ENCODE results near the gene AAMP. TPM values are rescaled to one million over a fixed set of nuclear protein-coding genes. Genes with fewer than 3 reads are reported as not detected.

AAMP gene
- total and polyA plus RNA-seq, 4 donors: 63.6 to 116 (median 74.6) TPM

- 88% methylated on average over 7 of the region's 7 CpGs for WGBS
- no peak for DNase-seq (ENCODE audit: low spot score)
- no peak overlapping the region for H3K4me3 ChIP-seq (ENCODE audit: low read depth in 1 of 3, low read length in 3 of 3)
- TF ChIP-seq CTCF (IDR thresholded peaks at IDR 0.05; ENCODE audit: low read depth, low read length, missing input control): no peak
- TF ChIP-seq RXRA (IDR thresholded peaks at IDR 0.05): no peak
- no peak for TF ChIP-seq NR2F2 (IDR thresholded peaks at IDR 0.05)
- no peak for TF ChIP-seq MAX (IDR thresholded peaks at IDR 0.05)
- no peak for TF ChIP-seq ZBTB33 (IDR thresholded peaks at IDR 0.05)
- no peak for TF ChIP-seq RAD21 (IDR thresholded peaks at IDR 0.05)
- no peak for TF ChIP-seq TAF1 (conservative IDR thresholded peaks at IDR 0.05)
- TF ChIP-seq GABPA (IDR thresholded peaks at IDR 0.05 in 1 of 2, conservative IDR thresholded peaks at IDR 0.05 in 1 of 2): no peak
- no peak for TF ChIP-seq JUND (IDR thresholded peaks at IDR 0.05)
- TF ChIP-seq HNF4A (conservative IDR thresholded peaks at IDR 0.05): no peak
- TF ChIP-seq EGR1 (IDR thresholded peaks at IDR 0.05; ENCODE audit: low read depth in 2 of 2): no peak
- no peak for TF ChIP-seq FOXA1 (IDR thresholded peaks at IDR 0.05)
- no peak for TF ChIP-seq YY1 (IDR thresholded peaks at IDR 0.05)
- no peak for TF ChIP-seq REST (IDR thresholded peaks at IDR 0.05)
- no peak for TF ChIP-seq SP1 (IDR thresholded peaks at IDR 0.05)
- H3K27ac ChIP-seq (ENCODE audit: low read depth in 1 of 2, low read length in 2 of 2): no peak overlapping the region
- no peaks in the 10 kb centered on the region for H3K9me3 ChIP-seq (ENCODE audit: control insufficient read depth in 4 of 4, low read length in 3 of 4)
- H3K36me3 ChIP-seq (ENCODE audit: control insufficient read depth in 4 of 4, insufficient read depth in 3 of 4, low read depth in 1 of 4, low read length in 3 of 4): peaks cover 13 to 76% (median 61%) of the 10 kb centered on the region in 4 donors
- no peaks in the 10 kb centered on the region for H3K4me1 ChIP-seq (ENCODE audit: control insufficient read depth in 4 of 4, insufficient read depth in 4 of 4, low read length in 3 of 4)
- H3K27me3 ChIP-seq (ENCODE audit: control insufficient read depth in 4 of 4, insufficient read depth in 4 of 4, low read length in 3 of 4): no peaks in the 10 kb centered on the region
- H3K9ac ChIP-seq (ENCODE audit: low read depth in 1 of 2, low read length in 2 of 2): no peak overlapping the region
Observed at GRCh38 chr2:218252509-218253231, 17.3 kb downstream of the AAMP start.

GRCh38 chr2:218249691-218250090, 20.2 kb downstream of the AAMP start:
- 94% methylated on average over 13 of the region's 13 CpGs for WGBS
- TF ChIP-seq JUND (IDR thresholded peaks at IDR 0.05) (no peak), CTCF (IDR thresholded peaks at IDR 0.05; ENCODE audit: low read depth, low read length, missing input control) (no peak), ATF3 (IDR thresholded peaks at IDR 0.05) (no peak), MAX (IDR thresholded peaks at IDR 0.05) (no peak), HNF4A (conservative IDR thresholded peaks at IDR 0.05) (no peak), RAD21 (IDR thresholded peaks at IDR 0.05) (no peak), FOXA1 (IDR thresholded peaks at IDR 0.05) (no peak), REST (IDR thresholded peaks at IDR 0.05) (no peak), EGR1 (IDR thresholded peaks at IDR 0.05; ENCODE audit: low read depth in 2 of 2) (no peak)

More at GRCh38 chr2:218249691-218250090, 20.2 kb downstream of the AAMP start:
- H3K4me1 ChIP-seq (ENCODE audit: control insufficient read depth in 4 of 4, insufficient read depth in 4 of 4, low read length in 3 of 4): no peaks in the 10 kb centered on the region
- H3K27me3 ChIP-seq (ENCODE audit: control insufficient read depth in 4 of 4, insufficient read depth in 4 of 4, low read length in 3 of 4): no peaks in the 10 kb centered on the region
- no peak overlapping the region for H3K9ac ChIP-seq (ENCODE audit: low read depth in 1 of 2, low read length in 2 of 2)
- DNase-seq (ENCODE audit: low spot score): no peak
- H3K9me3 ChIP-seq (ENCODE audit: control insufficient read depth in 4 of 4, low read length in 3 of 4): no peaks in the 10 kb centered on the region
- H3K36me3 ChIP-seq (ENCODE audit: control insufficient read depth in 4 of 4, insufficient read depth in 3 of 4, low read depth in 1 of 4, low read length in 3 of 4): peaks cover 18 to 89% (median 70%) of the 10 kb centered on the region in 4 donors
- H3K27ac ChIP-seq (ENCODE audit: low read depth in 1 of 2, low read length in 2 of 2): no peak overlapping the region
- H3K4me3 ChIP-seq (ENCODE audit: low read depth in 1 of 3, low read length in 3 of 3): no peak overlapping the region
